GM19023 (cell line): ENCODE data around the gene CFAP74.
A peak's percentile ranks its signal among the peaks of the same experiment; 100 is the strongest.

Experiments
- ATAC-seq: cut with Tn5 transposase; IDR thresholded peaks from one replicate; pipeline ENCODE4 v1.9.1; 2021; ENCODE audit warnings: mild to moderate bottlenecking, moderate library complexity; ENCODE audit not compliant: unreplicated experiment

CFAP74 gene, protein sequence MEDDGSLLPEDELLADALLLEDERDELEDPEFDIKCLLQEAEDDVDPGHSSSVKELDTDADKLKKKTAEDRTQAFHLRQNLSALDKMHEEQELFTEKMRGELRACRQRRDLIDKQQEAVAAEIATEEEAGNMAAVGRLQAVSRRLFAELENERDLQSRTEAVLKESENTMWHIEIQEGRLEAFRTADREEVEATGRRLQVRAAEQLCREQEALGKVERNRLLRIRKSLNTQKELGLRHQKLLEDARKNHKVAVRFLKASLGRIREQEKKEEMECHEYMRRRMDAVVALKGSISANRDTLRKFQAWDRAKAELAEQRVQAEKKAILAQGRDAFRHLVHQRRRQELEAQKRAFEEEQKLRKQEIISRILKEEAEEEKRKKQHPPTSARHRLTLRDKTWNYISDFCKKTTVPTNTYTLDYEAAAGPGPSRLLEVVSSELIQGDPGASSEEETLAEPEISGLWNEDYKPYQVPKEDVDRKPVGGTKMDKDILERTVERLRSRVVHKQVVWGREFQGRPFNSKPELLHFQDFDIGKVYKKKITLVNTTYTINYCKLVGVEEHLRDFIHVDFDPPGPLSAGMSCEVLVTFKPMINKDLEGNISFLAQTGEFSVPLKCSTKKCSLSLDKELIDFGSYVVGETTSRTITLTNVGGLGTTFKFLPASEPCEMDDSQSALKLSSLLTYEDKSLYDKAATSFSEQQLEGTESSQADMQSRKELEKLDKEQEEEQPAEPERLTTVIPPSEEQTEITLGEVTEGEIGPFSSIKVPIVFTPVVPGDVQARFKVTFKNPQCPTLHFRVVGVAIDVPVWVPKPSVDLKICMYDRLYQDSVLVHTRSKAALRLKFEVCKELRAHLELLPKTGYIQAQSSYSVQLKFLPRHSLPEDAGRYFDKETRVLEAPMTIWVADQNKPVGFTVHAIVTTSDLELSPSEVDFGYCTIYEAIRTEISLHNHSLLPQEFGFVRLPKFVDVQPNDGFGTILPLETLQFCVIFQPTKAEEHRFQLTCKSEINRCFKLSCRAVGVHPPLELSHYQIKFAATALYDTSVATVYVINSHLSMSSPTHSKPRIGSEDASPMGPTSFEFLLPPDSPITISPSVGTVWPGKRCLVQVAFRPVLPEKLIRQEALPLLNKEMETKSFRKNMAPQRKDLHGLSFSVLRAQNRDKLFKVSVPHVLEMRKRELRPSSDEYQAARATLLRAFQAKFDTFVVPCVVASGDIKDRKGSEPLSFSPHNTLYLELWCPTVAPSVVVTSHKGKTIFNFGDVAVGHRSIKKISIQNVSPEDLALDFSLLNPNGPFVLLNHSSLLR (N-terminal part only)

GRCh38 chr1:2003541-2004131 lies at the start of gene CFAP74:
TSS of gene CFAP74 (minus strand) at chr1:2003786. CDS start at chr1:1990956, 12,830 bp downstream.
- ATAC-seq: no peak

DNA sequence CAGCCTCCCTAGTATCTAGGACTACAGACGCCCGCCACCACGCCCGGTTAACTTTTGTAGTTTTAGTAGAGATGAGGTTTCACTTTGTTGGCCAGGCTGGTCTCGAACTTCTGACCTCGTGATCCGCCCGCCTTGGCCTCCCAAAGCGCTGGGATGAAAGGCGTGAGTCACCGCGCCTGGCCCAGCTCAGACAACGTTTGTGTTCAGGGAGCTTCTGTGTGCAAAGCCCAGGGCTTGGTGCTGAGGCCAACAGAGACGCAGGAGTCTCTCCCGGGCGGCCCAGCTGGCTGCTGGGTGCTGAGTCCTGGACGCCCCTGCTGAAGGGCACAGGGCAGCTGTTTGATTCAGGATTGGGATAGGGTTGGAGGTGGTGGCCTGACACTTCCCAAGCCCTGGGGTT lies 49.6 kb upstream of the CFAP74 start:
- ATAC-seq: no peak

GRCh38 chr1:2052756-2053155 lies 49.2 kb upstream of the CFAP74 start:
- no peak for ATAC-seq

DNA sequence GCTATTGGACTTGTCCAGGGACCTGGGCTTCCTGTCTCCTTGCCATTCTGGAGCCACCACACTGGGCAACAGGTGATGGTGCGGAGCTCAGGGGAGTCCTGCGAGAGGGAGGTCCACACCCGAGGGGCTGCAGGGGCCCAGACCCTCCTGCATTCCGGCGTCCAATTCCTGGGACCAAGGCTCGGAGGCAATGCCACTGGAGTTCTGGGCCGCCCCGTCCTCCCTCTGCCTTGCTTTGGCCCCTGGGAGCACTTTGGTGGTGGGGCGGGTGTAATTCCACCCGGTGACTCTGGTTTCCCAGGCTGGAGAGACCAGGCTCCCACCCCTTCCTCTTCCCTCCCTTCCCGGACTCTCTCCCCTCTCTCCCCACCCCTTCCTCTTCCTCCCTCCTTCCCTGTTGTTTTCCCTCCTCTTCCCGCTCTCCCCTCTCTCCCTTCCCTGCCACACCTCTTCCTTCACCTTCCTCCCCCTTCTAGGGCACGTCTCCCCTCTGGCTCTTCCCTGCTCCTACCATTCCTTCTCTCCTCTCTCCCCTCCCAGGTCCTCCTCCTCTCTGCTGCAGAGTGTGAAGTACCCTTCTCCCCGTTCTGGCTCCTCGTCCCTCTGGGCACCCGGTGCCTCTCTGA lies 48.6 kb upstream of the CFAP74 start:
- no peak for ATAC-seq

GRCh38 chr1:2050793-2051682 lies 47.5 kb upstream of the CFAP74 start:
- ATAC-seq: no peak

- peak; percentile 27 for ATAC-seq
Observed at GRCh38 chr1:2050461-2050792, 46.8 kb upstream of the CFAP74 start.

- peak; percentile 50 for ATAC-seq
Observed at GRCh38 chr1:2049718-2050431, 46.3 kb upstream of the CFAP74 start, which contains the start of gene PRKCZ. TSS of gene PRKCZ (plus strand) at chr1:2050411. CDS start at chr1:2050631, 220 bp downstream.

DNA sequence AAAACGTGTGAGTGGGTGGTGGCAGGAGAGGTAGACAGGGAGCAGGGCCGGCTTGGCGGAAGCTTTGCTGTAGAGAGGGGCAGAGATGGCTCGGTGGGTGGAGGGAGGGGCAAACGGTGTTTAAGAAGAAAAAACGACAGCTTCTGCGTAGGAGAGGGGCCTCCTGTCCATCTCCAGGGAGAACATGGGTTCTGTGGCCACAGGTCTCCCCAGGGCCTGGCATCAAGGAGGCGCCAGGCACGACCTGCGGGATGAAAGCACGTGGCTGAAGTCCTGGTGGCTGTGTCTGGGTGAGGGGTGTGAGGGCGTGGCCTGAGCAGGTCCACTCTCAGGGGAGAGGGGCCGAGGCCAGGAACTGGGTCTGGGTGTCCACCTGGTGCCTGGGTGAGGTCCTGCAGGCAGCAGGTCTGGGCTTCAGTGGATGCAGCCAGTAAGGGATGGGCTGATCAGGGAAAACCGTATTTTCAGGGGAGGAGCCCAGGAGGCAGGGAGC lies 45.7 kb upstream of the CFAP74 start:
- ATAC-seq: no peak

DNA sequence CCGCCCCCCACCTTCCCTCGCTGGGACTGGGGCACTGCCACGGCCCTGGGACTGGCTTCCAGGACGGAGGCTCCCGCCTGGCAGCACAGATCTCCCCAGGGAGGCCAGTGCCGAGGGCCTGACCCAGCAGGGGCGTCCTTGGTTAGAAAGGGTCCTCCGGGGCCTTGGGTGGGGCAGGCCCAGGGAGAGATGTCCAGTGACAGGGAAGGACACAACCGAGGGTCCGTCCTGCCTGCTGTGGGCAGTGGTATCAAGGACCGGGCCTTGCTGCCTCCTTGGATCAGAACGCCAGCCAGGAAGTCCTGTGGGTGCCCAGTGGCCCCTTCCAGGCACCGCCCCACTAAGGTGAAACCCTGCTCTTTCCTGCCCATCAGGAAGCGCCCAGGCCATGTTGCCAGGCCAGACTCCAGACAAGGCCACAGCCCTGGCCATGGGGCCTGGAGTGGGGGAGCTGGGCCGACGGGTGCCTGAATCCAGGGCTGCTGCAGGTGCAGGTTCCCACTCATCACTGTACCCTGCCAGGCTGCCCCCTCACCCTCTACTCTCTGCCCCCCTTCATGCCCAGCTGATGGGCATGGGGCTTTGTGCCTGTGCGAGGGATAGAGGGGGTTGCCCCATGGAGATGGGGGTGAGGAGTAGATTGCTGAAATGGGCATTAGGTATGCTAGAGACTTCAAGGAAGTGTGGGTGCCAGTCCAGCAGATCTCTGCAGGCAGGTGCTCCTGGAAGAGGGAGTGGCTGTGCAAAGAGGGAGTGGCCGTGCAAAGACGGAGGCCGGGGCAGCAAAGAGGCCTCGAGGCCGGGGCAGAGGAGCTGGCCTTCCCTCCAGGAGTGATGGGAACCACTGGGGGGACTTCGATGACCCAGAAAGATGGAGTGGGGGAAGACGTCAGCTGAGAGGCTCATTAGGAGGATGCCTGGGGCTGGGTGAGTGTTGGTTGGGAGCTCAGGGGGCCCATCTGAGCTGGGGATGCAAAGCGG lies 44.5 kb upstream of the CFAP74 start:
- ATAC-seq: no peak

DNA sequence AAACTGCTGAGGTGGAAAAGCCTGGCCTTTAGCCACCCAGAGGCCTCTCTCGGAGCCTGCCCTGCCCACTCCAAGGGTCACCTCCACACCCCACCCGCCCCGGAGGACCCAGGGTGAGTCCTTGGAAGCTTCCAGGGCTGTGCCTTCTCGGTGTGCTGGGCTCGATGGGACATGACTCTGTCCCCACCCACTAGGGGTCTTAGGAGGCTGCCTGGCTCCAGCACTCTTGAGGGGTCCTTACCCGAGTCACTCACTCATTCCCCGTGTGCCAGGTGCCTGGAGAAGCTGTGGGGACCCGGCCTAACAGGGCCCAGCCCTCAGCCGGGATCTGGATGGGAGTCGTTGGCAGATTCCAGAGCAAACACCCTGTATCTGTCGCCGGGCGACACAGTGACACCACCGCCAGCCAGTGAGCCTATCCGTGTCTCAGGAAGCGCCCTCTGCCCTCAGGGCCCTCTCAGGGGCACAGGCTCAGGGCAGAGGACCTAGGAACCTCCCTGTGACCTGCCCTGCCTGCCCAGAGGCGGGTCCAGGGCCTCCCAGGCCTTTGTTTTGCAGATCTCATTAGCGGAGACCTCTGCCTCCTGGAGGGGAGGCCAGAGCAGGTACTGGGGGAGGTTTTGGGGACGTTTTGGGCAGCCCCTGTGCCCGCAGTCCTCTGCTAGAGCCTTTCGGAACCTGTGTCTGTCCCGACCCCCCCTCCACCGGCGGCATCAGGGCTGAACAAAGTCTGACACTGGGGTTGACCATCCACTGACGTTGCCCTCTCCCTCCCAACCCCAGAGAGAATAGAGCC lies 43.6 kb upstream of the CFAP74 start:
- ATAC-seq: no peak

DNA sequence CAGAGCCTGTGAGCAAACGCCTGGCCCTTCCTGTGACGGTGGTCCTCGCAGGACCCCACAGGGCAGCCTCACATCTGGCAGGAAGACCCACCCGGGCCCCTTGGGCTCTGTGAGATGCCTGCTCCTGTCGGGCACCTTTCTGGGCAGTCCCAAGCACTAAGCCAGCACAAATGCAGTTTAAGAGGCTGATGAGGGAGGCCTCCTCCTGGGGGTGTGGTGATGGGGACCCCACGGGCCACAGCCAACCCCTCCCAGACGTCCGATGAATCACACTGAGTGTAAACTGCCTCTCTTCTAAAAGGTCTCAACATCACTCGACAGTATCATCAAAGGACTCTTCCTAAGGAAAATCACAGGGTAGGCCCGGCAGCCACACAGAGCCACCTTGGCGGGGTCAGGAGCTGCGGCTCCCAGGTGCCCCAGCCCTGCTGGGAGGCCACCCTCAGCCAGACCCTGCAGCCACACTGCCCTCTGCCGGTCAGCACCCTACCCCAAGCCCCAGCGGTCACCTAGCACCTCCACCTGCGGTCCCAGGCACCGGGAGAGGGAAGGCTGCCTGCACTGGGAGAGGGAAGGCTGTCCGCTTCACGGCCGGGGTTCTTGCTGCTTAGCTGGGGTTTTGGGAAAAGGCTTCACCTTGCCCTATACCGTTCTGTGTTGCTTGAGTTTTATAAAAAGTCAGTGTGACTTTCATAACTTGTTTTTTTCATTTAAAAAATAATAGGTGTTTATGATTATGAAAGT lies 42.8 kb upstream of the CFAP74 start:
- ATAC-seq: no peak

- ATAC-seq: no peak
Observed at GRCh38 chr1:2045468-2046173, 42.0 kb upstream of the CFAP74 start.

DNA sequence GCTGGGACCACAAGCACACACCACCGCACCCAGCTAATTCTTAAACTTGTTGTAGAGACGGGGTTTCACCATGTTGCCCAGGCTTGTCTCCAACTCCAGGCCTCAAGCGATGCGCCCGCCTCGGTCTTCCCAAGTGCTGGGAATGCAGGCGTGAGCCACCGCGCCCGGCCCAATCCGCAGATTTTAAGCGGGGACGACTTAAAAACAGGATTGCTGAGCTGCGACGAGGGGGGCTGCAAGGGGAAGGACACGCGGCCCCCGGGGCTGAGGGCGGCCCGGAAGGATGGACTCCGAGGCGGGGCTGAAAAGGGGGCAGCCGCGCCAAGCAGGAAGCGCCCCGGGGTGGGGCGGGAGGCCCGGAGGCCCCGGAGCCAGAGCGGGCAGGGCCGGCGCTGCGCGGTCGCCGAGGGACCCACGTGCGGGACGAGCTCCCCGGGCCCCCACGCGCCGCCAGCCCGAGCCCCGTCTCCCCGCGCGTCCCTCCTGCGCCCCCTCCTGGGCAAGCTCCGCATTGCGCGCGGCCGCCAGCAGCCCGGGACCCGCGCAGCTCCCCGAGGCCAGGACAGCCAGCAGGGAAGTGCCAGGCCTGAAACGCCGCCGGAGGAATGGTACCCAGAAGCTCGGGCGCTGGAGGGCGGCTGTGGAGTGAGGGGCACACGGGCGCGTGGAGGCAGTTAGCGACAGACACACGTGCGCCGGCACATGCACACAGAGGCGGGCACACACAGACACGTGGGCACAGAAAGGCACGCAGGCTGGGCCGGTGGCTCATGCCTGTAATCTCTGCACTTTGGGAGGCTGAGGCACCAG lies 41.1 kb upstream of the CFAP74 start:
- ATAC-seq: no peak

GRCh38 chr1:2043886-2044285 lies 40.3 kb upstream of the CFAP74 start:
- no peak for ATAC-seq
